Measurements from ENCODE around the gene SLC2A3.
A peak's percentile ranks its signal among the peaks of the same experiment; 100 is the strongest.
"Not testable (repeated sequence)": the region's sequence is repeated elsewhere in the genome, so short reads cannot be mapped to it uniquely, and the experiment has no call there.

The SLC2A3 gene

GRCh38 chr12:7916936-7917335, 19.1 kb downstream of the SLC2A3 start:
- no peak for DNase-seq (ENCODE audit: low read depth in 2 of 2)

GRCh38 chr12:7915661-7916403, 20.2 kb downstream of the SLC2A3 start:
- peak in 1 of 2 donors; percentile 11 for DNase-seq (ENCODE audit: low read depth in 2 of 2)

DNA sequence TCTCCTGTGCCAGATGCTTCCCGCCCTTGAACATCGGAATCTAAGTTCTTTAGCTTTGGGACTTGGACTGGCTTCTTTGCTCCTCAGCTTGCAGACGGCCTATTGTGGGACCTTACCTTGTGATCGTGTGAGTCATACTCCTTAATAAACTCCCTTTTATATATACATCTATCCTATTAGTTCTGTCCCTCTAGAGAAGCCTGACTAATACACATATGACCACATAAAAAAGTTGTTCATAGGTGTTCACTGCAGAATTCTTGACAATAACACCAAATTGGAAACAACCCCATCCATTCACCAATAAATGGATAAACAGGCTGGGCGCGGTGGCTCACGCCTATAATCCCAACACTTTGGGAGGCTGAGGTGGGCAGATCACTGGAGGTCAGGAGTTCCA, 25.9 kb downstream of the SLC2A3 start:
- DNase-seq (ENCODE audit: low read depth in 2 of 2), result not testable (repeated sequence)

DNA sequence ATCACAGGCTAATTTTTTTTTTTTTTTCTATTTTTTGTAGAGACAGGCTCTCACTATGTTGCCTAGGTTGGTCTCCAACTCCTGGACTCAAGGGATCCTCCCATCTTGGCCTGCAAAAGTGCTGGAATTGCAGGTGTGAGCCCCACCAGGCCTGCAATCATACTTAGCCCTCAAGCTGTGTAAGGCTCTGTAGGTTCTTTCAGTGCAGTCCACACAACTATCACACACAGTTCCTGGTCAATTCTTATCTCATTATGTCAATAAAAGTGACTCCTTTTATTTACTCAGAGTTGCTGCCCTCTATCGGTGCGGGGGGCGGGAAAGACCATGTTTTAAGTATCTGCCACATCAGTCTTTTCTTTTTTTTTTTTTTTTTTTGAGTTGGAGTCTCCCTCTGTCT, 29.0 kb downstream of the SLC2A3 start:
- no peak for DNase-seq (ENCODE audit: low read depth in 2 of 2)

GRCh38 chr12:7906303-7906702, 29.7 kb downstream of the SLC2A3 start:
- DNase-seq (ENCODE audit: low read depth in 2 of 2), result not testable (repeated sequence)

GRCh38 chr12:7905600-7906125, 30.3 kb downstream of the SLC2A3 start:
- not testable (repeated sequence) for DNase-seq (ENCODE audit: low read depth in 2 of 2)

GRCh38 chr12:7905071-7905470, 30.9 kb downstream of the SLC2A3 start:
- no peak for DNase-seq (ENCODE audit: low read depth in 2 of 2)

DNA sequence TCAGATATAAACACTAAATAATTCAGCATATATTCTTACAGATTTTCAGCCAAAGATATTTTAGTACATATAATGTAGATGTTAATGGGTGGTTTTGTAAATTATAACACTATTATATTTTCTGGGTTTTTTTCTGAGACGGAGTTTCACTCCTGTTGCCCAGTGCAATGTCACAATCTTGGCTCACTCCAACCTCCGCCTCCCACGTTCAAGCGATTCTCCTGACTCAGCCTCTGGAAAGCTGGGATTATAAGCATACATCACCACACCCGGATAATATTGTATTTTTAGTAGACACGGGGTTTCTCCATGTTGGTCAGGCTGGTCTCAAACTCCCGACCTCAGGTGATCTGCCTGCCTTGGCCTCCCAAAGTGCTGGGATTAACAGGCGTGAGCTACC, 33.6 kb downstream of the SLC2A3 start:
- not testable (repeated sequence) for DNase-seq (ENCODE audit: low read depth in 2 of 2)

DNA sequence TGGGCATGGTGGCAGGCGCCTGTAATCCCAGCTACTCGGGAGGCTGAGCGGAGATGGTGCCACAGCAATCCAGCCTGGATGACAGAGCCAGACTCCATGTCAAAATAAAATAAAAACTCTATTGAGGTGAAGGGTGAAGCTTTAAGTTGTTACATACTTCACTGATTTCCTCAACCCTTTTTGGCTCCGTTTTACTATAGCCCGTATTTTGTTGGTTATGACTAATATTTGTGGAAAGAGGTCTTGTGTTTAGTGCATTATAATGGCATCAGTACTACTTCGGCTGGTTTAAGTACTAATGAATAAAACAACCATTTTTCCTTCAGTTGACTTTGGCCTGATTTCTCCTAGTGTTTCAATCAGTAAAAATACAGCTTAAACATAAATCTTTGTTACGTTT, 36.2 kb downstream of the SLC2A3 start:
- no peak for DNase-seq (ENCODE audit: low read depth in 2 of 2)

GRCh38 chr12:7896726-7897125, 39.3 kb downstream of the SLC2A3 start:
- DNase-seq (ENCODE audit: low read depth in 2 of 2), result not testable (repeated sequence)

DNA sequence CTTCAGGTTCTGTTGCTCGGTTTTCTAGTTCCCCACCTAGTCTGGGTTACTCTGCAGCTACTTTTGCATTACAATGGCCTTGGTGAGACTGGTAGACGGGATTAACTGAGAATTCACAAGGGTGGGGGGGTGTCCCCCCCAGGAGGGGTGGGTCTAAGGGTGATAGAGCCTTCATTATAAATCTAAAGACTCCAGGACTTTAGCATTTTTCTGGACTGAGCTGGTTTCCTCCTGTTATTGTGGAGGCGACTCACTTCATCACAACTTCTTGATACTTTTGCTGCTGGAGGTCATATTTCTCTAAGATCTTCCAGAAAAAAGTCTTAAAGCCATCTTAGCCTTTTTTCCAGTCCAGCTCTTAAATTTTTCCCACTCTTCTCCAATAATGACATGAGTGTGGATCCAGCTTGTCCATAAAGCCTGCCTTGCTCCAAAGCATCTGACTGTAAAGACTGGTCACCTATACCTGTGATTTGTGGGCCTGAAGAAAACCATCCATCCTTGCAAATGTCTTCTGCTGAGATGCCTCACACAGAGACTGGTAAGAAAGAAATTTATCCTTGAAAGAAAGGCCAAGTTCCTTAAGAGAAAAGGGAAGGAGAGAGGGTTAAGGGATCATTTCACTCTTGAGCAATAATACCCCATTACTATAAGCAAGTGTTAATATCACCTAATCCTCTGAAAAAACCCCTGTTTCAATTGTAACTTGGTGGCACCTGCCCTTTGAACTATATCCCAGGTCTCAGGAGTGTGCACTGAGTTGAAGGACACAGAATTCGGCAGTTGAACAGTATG, 43.6 kb downstream of the SLC2A3 start:
- DNase-seq (ENCODE audit: low read depth in 2 of 2), result no peak

GRCh38 chr12:7884689-7885088, 51.3 kb downstream of the SLC2A3 start:
- no peak for DNase-seq (ENCODE audit: low read depth in 2 of 2)

DNA sequence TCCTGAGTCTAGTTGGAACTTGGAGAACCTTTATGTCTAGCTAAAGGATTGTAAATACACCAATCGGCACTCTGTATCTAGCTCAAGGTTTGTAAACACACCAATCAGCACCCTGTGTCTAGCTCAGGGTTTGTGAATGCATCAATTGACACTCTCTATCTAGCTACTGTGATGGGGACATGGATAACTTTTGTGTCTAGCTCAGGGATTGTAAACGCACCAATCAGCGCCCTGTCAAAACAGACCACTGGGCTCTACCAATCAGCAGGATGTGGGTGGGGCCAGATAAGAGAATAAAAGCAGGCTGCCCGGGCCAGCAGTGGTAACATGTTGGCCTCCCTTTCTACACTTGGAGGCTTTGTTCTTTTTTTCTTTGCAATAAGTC, 54.3 kb downstream of the SLC2A3 start:
- DNase-seq (ENCODE audit: low read depth in 2 of 2), result not testable (repeated sequence)

DNA sequence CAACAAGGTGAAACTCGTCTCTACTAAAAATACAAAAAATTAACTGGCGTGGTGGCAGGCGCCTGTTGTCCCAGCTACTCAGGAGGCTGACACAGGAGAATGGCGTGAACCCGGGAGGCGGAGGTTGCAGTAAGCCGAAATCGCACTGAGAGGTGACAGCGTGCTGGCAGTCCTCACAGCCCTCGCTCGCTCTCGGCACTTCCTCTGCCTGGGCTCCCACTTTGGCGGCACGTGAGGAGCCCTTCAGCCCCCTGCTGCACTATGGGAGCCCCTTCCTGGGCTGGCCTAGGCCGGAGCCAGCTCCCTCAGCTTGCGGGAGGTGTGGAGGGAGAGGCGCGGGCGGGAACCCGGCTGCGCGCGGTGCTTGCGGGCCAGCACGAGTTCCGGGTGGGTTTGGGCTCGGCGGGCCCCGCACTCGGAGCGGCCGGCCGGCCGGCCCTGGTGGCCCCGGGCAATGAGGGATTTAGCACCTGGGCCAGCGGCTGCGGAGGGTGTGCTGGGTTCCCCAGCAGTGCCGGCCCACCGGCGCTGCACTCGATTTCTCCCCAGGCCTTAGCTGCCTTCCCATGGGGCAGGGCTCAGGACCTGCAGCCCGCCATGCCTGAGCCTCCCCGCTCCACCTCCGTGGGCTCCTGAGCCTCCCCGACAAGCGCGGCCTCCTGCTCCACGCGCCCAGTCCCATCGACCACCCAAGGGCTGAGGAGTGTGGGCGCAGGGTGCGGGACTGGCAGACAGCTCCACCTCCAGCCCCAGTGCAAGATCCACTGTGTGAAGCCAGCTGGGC, 54.8 kb downstream of the SLC2A3 start:
- DNase-seq (ENCODE audit: low read depth in 2 of 2), result not testable (repeated sequence)

GRCh38 chr12:7879246-7879645, 56.7 kb downstream of the SLC2A3 start:
- no peak for DNase-seq (ENCODE audit: low read depth in 2 of 2)

DNA sequence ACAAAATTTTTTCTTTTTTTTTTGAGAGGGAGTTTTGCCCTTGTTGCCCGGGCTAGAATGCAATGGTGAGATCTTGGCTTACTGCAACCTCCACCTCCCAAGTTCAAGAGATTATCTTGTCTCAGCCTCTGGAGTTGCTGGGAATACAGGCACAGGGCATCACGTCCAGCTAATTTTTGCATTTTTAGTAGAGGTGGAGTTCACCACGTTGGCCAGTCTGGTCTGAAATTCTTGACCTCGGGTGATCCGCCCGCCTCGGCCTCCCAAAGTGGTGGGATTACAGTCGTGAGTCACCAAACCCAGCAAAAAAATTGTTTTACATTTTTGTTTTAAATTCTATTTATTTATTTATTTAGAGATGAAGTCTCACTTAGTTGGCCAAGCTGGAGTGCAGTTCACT, 58.6 kb downstream of the SLC2A3 start:
- DNase-seq (ENCODE audit: low read depth in 2 of 2), result no peak

- no peak for DNase-seq (ENCODE audit: low read depth in 2 of 2)
Observed at GRCh38 chr12:7872566-7873319, 63.2 kb downstream of the SLC2A3 start, which contains the start of gene SLC2A14. Gene SLC2A14, minus strand, starts transcription at chr12:7872915. Its CDS starts 3,035 bp downstream, at chr12:7869880.

GRCh38 chr12:7870335-7870734, 65.7 kb downstream of the SLC2A3 start:
- DNase-seq (ENCODE audit: low read depth in 2 of 2), result no peak
